Mesenchymal stem cell (in vitro differentiated cells and primary cell): Measurements from ENCODE around the gene CSNK1G1.

ENCODE experiments used
- DNase-seq: peaks from one replicate; pipeline ENCODE4 v3.0.0-alpha.2; 2013
- H2AFZ ChIP-seq: one replicate; pipeline ENCODE4 v1.6.1; 2013; ENCODE audit warnings: low read depth, mild to moderate bottlenecking, control low read depth, inconsistent platforms, low read length, moderate library complexity
- H2AK5ac ChIP-seq: 2 replicates; pipeline ENCODE4 v1.6.1; 2013; ENCODE audit warnings: low read length, moderate library complexity, mild to moderate bottlenecking, inconsistent platforms; ENCODE audit not compliant: severe bottlenecking
- H2BK120ac ChIP-seq: one replicate; pipeline ENCODE4 v1.6.1; 2013; ENCODE audit warnings: low read depth, mild to moderate bottlenecking, inconsistent platforms, low read length, moderate library complexity
- H2BK12ac ChIP-seq, 2 experiments: one replicate each; pipeline ENCODE4 v1.6.1; 2013; ENCODE audit warnings: inconsistent platforms in 2 of 2, low read length in 2 of 2, mild to moderate bottlenecking in 2 of 2, moderate library complexity in 2 of 2, control low read depth in 1 of 2
- H2BK15ac ChIP-seq: one replicate; pipeline ENCODE4 v1.6.1; 2013; ENCODE audit warnings: mild to moderate bottlenecking, low read depth, inconsistent platforms; ENCODE audit not compliant: poor library complexity, severe bottlenecking
- H2BK5ac ChIP-seq: 2 replicates; pipeline ENCODE4 v1.6.1; 2013; ENCODE audit warnings: low read depth, mild to moderate bottlenecking, low read length, control low read depth, inconsistent platforms; ENCODE audit not compliant: poor library complexity, severe bottlenecking
- H3K14ac ChIP-seq, 2 experiments: one replicate each; pipeline ENCODE4 v1.6.1; 2013; ENCODE audit warnings: inconsistent platforms in 2 of 2, low read length in 2 of 2, control low read depth in 1 of 2, mild to moderate bottlenecking in 1 of 2, moderate library complexity in 1 of 2
- H3K18ac ChIP-seq, 2 experiments: one replicate each; pipeline ENCODE4 v1.6.1; 2013; ENCODE audit warnings: inconsistent platforms in 2 of 2, low read length in 2 of 2, control low read depth in 1 of 2, low read depth in 1 of 2, mild to moderate bottlenecking in 1 of 2
- H3K23ac ChIP-seq, 2 experiments: one replicate each; pipeline ENCODE4 v1.6.1; 2013; ENCODE audit warnings: inconsistent platforms in 2 of 2, low read length in 2 of 2, mild to moderate bottlenecking in 2 of 2, moderate library complexity in 2 of 2, control low read depth in 1 of 2
- H3K27ac ChIP-seq: 2 replicates; pipeline ENCODE4 v1.5.1; 2013; ENCODE audit warnings: mild to moderate bottlenecking, moderate library complexity, low read length, control low read depth, inconsistent platforms; ENCODE audit not compliant: poor library complexity, severe bottlenecking
- H3K27me3 ChIP-seq, 2 experiments: 2 replicates each; pipeline versions ENCODE4 v1.6.1 to v1.7.0; 2013; ENCODE audit warnings: low read length in 2 of 2, mild to moderate bottlenecking in 2 of 2, moderate library complexity in 2 of 2, control low read depth in 1 of 2, inconsistent platforms in 1 of 2; ENCODE audit not compliant: control insufficient read depth in 1 of 2, insufficient read depth in 1 of 2
- H3K36me3 ChIP-seq, 2 experiments: 2 replicates each; pipeline versions ENCODE4 v1.6.1 to v1.7.0; 2013; ENCODE audit warnings: low read length in 2 of 2, control low read depth in 1 of 2, inconsistent platforms in 1 of 2, low read depth in 1 of 2, mild to moderate bottlenecking in 1 of 2; ENCODE audit not compliant: insufficient read depth in 2 of 2, control insufficient read depth in 1 of 2
- H3K4ac ChIP-seq, 2 experiments: one replicate each; pipeline ENCODE4 v1.6.1; 2013; ENCODE audit warnings: inconsistent platforms in 2 of 2, low read length in 2 of 2, mild to moderate bottlenecking in 2 of 2, moderate library complexity in 2 of 2, control low read depth in 1 of 2, low read depth in 1 of 2
- H3K4me1 ChIP-seq: 2 replicates; pipeline ENCODE4 v1.6.1; 2013; ENCODE audit warnings: low read depth, low read length, control low read depth; ENCODE audit not compliant: control insufficient read depth, insufficient read depth
- H3K4me2 ChIP-seq: 2 replicates; pipeline ENCODE4 v1.6.1; 2013; ENCODE audit warnings: low read length, mild to moderate bottlenecking, inconsistent platforms; ENCODE audit not compliant: poor library complexity, severe bottlenecking
- H3K4me3 ChIP-seq, 2 experiments: 2 replicates each; pipeline versions ENCODE4 v1.5.1 to v1.7.0; 2013; ENCODE audit warnings: low read length in 2 of 2, mild to moderate bottlenecking in 2 of 2, control low read depth in 1 of 2, low read depth in 1 of 2; ENCODE audit not compliant: insufficient read depth in 1 of 2
- H3K79me1 ChIP-seq: replicated peaks from 2 replicates; pipeline ENCODE4 v1.6.1; 2013; ENCODE audit warnings: mild to moderate bottlenecking, control low read depth, low read length, inconsistent platforms; ENCODE audit not compliant: poor library complexity, severe bottlenecking
- H3K9ac ChIP-seq: 2 replicates; pipeline ENCODE4 v1.7.0; 2013; ENCODE audit warnings: mild to moderate bottlenecking, low read length, moderate library complexity
- H3K9me3 ChIP-seq: 2 replicates; pipeline ENCODE4 v1.7.0; 2013; ENCODE audit warnings: mild to moderate bottlenecking, low read length; ENCODE audit not compliant: control insufficient read depth
- H4K8ac ChIP-seq: one replicate; pipeline ENCODE4 v1.6.1; 2013; ENCODE audit warnings: inconsistent platforms, mild to moderate bottlenecking, low read length, moderate library complexity
- H4K91ac ChIP-seq: one replicate; pipeline ENCODE4 v1.6.1; 2013; ENCODE audit warnings: mild to moderate bottlenecking, low read length, inconsistent platforms
- WGBS: methylation state at CpG from one replicate; pipeline ENCODE4 v1.1.7; 2013; ENCODE audit warnings: mixed read lengths; 5-methylcytosine and 5-hydroxymethylcytosine counted together

CSNK1G1 gene

DNA sequence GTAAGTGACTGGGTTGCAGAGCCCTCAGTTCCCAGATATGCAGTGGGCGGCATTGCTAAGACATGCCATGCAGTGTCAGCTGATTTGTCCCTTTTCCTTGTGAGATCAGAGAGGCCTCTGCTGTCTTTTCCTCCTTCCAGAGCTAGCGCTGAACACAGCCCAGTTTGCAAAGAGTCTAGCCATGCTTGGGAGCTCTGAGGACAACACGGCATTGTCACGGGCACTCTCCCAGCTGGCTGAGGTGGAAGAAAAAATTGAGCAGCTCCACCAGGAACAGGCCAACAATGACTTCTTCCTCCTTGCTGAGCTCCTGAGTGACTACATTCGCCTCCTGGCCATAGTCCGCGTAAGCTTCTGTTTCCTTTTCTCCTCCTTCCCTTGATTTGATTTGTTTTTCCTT lies 224.4 kb downstream of the CSNK1G1 start:
- Histone ChIP-seq H2AK5ac (no peak overlapping the region), H3K14ac (no peak overlapping the region), H3K4me1 (peaks cover 5% of the 10 kb centered on the region), H3K79me1 (peaks cover 20% of the 10 kb centered on the region), H4K8ac (no peak overlapping the region), H3K23ac (no peak overlapping the region), H2BK120ac (no peak overlapping the region), H3K27me3 (no peaks in the 10 kb centered on the region), H2BK15ac (no peak overlapping the region), H3K4me2 (no peak overlapping the region), H3K4ac (no peak overlapping the region), H3K9ac (no peak overlapping the region), H3K36me3 (peaks cover 67 to 89% of the 10 kb centered on the region in 2 experiments), H3K18ac (no peak overlapping the region), H3K27ac (no peak overlapping the region), H2BK12ac (no peak overlapping the region), H3K4me3 (no peak overlapping the region), H4K91ac (no peak overlapping the region), H2AFZ (no peak overlapping the region), H3K9me3 (no peaks in the 10 kb centered on the region), H2BK5ac (no peak overlapping the region)
- DNase-seq: no peak
- 96% methylated on average over 7 of the region's 7 CpGs for WGBS

DNA sequence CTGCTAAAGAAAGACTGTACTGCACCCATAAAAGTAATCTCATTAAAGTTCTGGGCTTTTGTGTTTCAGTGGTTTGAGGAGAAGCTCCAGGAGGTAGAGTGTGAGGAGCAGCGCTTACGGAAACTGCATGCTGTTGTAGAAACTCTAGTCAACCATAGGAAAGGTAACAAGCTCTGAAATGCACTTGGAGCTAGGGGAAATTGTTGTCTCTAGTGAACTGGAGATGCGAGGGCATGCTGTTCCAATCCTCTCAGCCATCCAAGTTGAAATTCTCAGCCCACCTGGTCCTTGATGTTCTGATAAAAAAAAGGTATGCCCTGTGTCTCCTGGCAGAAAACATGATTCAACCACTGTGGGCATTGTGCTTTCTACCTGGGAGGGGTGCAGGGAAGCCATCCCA lies 225.8 kb downstream of the CSNK1G1 start:
- H2BK12ac ChIP-seq: no peak overlapping the region
- WGBS: 97% methylated on average over 2 of the region's 3 CpGs
- H3K27me3 ChIP-seq: no peaks in the 10 kb centered on the region
- H3K79me1 ChIP-seq: peaks cover 20% of the 10 kb centered on the region
- H2BK15ac ChIP-seq: no peak overlapping the region
- no peaks in the 10 kb centered on the region for H3K9me3 ChIP-seq
- no peak overlapping the region for H4K8ac ChIP-seq
- no peak overlapping the region for H4K91ac ChIP-seq
- H3K9ac ChIP-seq: no peak overlapping the region
- no peak overlapping the region for H3K18ac ChIP-seq
- H2AFZ ChIP-seq: no peak overlapping the region
- H2AK5ac ChIP-seq: no peak overlapping the region
- H3K4me1 ChIP-seq: peaks cover 5% of the 10 kb centered on the region
- no peak overlapping the region for H3K27ac ChIP-seq
- H3K23ac ChIP-seq: no peak overlapping the region
- no peak overlapping the region for H3K14ac ChIP-seq
- H3K4me2 ChIP-seq: no peak overlapping the region
- H2BK120ac ChIP-seq: no peak overlapping the region
- no peak overlapping the region for H3K4ac ChIP-seq
- DNase-seq: no peak
- peaks cover 56 to 89% of the 10 kb centered on the region in 2 experiments for H3K36me3 ChIP-seq
- H3K4me3 ChIP-seq: no peak overlapping the region
- H2BK5ac ChIP-seq: no peak overlapping the region

GRCh38 chr15:64127521-64128270 lies 228.3 kb downstream of the CSNK1G1 start:
- no peaks in the 10 kb centered on the region for H3K9me3 ChIP-seq
- H3K4me2 ChIP-seq: no peak overlapping the region
- DNase-seq: no peak
- no peak overlapping the region for H2AFZ ChIP-seq
- H3K36me3 ChIP-seq: peaks cover 40 to 88% of the 10 kb centered on the region in 2 experiments
- no peak overlapping the region for H2BK120ac ChIP-seq
- no peaks in the 10 kb centered on the region for H3K4me1 ChIP-seq
- H2BK15ac ChIP-seq: no peak overlapping the region
- no peak overlapping the region for H3K9ac ChIP-seq
- H3K27ac ChIP-seq: no peak overlapping the region
- no peak overlapping the region for H4K8ac ChIP-seq
- no peak overlapping the region for H3K18ac ChIP-seq
- H3K27me3 ChIP-seq: no peaks in the 10 kb centered on the region
- H3K79me1 ChIP-seq: peaks cover 17% of the 10 kb centered on the region
- no peak overlapping the region for H3K4ac ChIP-seq
- H2BK5ac ChIP-seq: no peak overlapping the region
- H4K91ac ChIP-seq: no peak overlapping the region
- WGBS: 85% methylated on average over 2 of the region's 6 CpGs
- H3K4me3 ChIP-seq: no peak overlapping the region
- H3K23ac ChIP-seq: no peak overlapping the region
- no peak overlapping the region for H2AK5ac ChIP-seq
- H2BK12ac ChIP-seq: no peak overlapping the region
- H3K14ac ChIP-seq: no peak overlapping the region

- Histone ChIP-seq H3K9ac (no peak overlapping the region), H3K18ac (no peak overlapping the region), H2BK12ac (no peak overlapping the region), H3K27me3 (no peaks in the 10 kb centered on the region), H3K27ac (no peak overlapping the region), H3K14ac (no peak overlapping the region), H3K4me2 (no peak overlapping the region), H3K4ac (no peak overlapping the region), H3K36me3 (peaks cover 31 to 88% of the 10 kb centered on the region in 2 experiments), H2BK5ac (no peak overlapping the region), H2BK15ac (no peak overlapping the region), H2BK120ac (no peak overlapping the region), H3K4me1 (no peaks in the 10 kb centered on the region), H3K9me3 (no peaks in the 10 kb centered on the region), H2AFZ (no peak overlapping the region), H4K91ac (no peak overlapping the region), H3K23ac (no peak overlapping the region), H3K79me1 (peaks cover 16% of the 10 kb centered on the region), H2AK5ac (no peak overlapping the region), H3K4me3 (no peak overlapping the region), H4K8ac (no peak overlapping the region)
- WGBS: 67% methylated on average over 3 of the region's 3 CpGs
- no peak for DNase-seq
Observed at GRCh38 chr15:64125978-64126377, 230.0 kb downstream of the CSNK1G1 start.
